MM.1S (cell line): ENCODE results near the gene SLC19A2.

Experiments
- EZH2 ChIP-seq: fragments of 300-600 bp; sonication (generic); optimal IDR thresholded peaks from 2 replicates; pipeline ENCODE3; 2017; ENCODE audit warnings: low read depth, mild to moderate bottlenecking, antibody characterized with exemption, low read length, mixed read lengths
- EZH2phosphoT487 ChIP-seq: fragments of 300-600 bp; sonication (generic); IDR thresholded peaks from 2 replicates; pipeline ENCODE4 v1.6.1; 2018; ENCODE audit warnings: antibody characterized with exemption, low read length
- TF ChIP-seq, protein P1 (sequence below): fragments of 300-600 bp; sonication (generic); IDR thresholded peaks from 2 replicates; pipeline ENCODE4 v1.5.1; 2016; ENCODE audit warnings: antibody characterized with exemption, low read length, mixed read lengths

DNA sequence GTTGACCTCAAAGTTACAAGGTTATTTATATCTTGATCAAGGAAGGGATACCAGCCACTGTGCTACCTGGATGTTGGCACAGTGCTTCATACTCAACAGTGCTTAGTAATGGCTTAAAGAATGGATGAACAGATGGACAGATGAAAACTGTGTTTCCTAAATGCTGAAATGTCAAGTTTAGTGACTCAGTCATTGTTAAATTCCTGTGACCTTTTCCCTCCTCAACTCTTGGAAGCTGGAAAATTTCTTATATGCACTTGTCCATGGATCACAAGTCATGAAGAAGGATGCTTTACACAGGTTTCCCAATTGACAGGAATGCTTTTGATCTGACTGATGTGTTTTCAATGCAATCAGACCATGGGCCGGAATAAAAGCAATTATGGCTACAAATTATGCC, 39.6 kb upstream of the SLC19A2 start:
- TF ChIP-seq, protein P1, sequence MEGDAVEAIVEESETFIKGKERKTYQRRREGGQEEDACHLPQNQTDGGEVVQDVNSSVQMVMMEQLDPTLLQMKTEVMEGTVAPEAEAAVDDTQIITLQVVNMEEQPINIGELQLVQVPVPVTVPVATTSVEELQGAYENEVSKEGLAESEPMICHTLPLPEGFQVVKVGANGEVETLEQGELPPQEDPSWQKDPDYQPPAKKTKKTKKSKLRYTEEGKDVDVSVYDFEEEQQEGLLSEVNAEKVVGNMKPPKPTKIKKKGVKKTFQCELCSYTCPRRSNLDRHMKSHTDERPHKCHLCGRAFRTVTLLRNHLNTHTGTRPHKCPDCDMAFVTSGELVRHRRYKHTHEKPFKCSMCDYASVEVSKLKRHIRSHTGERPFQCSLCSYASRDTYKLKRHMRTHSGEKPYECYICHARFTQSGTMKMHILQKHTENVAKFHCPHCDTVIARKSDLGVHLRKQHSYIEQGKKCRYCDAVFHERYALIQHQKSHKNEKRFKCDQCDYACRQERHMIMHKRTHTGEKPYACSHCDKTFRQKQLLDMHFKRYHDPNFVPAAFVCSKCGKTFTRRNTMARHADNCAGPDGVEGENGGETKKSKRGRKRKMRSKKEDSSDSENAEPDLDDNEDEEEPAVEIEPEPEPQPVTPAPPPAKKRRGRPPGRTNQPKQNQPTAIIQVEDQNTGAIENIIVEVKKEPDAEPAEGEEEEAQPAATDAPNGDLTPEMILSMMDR = no peak
- TF ChIP-seq EZH2 (no peak), EZH2phosphoT487 (no peak)
